Measurements from ENCODE around the gene C21orf91.

The C21orf91 gene

GRCh38 chr21:17819114-17819876 lies at the start of gene C21orf91:
Gene C21orf91, minus strand, starts transcription at chr21:17819356. Its CDS starts 1,038 bp downstream, at chr21:17818318.
- DNase-seq = peak; percentile 57 to 81

GRCh38 chr21:17866590-17866989 lies 47.4 kb upstream of the C21orf91 start:
- no peak for DNase-seq

GRCh38 chr21:17859661-17860060 lies 40.5 kb upstream of the C21orf91 start:
- no peak for DNase-seq

GRCh38 chr21:17858747-17859146 lies 39.6 kb upstream of the C21orf91 start:
- no peak for DNase-seq

- no peak for DNase-seq
Measured at GRCh38 chr21:17854745-17855144, 35.6 kb upstream of the C21orf91 start.

- DNase-seq = peak in 1 of 2 donors; percentile 33
Measured at GRCh38 chr21:17853393-17854275, 34.5 kb upstream of the C21orf91 start.

GRCh38 chr21:17848228-17848627 lies 29.1 kb upstream of the C21orf91 start:
- no peak for DNase-seq

- DNase-seq = no peak
Measured at GRCh38 chr21:17841103-17841502, 21.9 kb upstream of the C21orf91 start.

GRCh38 chr21:17834639-17835354 lies 15.6 kb upstream of the C21orf91 start:
- no peak for DNase-seq

GRCh38 chr21:17829472-17829871 lies 10.3 kb upstream of the C21orf91 start:
- DNase-seq = no peak

- DNase-seq = no peak
Measured at GRCh38 chr21:17828223-17828622, 9.1 kb upstream of the C21orf91 start.

- no peak for DNase-seq
Measured at GRCh38 chr21:17823846-17824245, 4.7 kb upstream of the C21orf91 start.

- no peak for DNase-seq
Measured at GRCh38 chr21:17821121-17821520, 2.0 kb upstream of the C21orf91 start.

- peak; percentile 71 to 74 for DNase-seq
Measured at GRCh38 chr21:17819877-17820229, 697 bp upstream of the C21orf91 start.

GRCh38 chr21:17818186-17819113 lies 706 bp downstream of the C21orf91 start:
- DNase-seq = peak; percentile 81 to 88

GRCh38 chr21:17813353-17813752 lies 5.8 kb downstream of the C21orf91 start:
- no peak for DNase-seq

GRCh38 chr21:17805966-17806365 lies 13.2 kb downstream of the C21orf91 start:
- DNase-seq = no peak

GRCh38 chr21:17803536-17803935 lies 15.6 kb downstream of the C21orf91 start:
- no peak for DNase-seq

- DNase-seq = no peak
Measured at GRCh38 chr21:17802572-17802971, 16.6 kb downstream of the C21orf91 start.

- DNase-seq = no peak
Measured at GRCh38 chr21:17799414-17800164, 19.6 kb downstream of the C21orf91 start.

GRCh38 chr21:17798796-17799195 lies 20.4 kb downstream of the C21orf91 start:
- DNase-seq = no peak

Measured in inflammatory macrophage treated with lipopolysaccharide for 1 hour (primary cell).